Metanephros (tissue), 2 donors: ENCODE results near the gene CNST. TPM values are rescaled to one million over a fixed set of nuclear protein-coding genes. Genes with fewer than 3 reads are reported as not detected.

ENCODE experiments used
- small RNA-seq: library from RNA; depleted of rRNA; stranded (forward); fragments of <200 nt; gene quantifications from one replicate; pipeline ENCODE3, GENCODE V24; 2014; ENCODE audit warnings: low replicate concordance
- total RNA-seq: library from RNA; depleted of rRNA; stranded (reverse); fragments of >200 nt; gene quantifications from one replicate; pipeline ENCODE4 v1.2.3, GENCODE V29; 2014

Gene CNST, protein sequence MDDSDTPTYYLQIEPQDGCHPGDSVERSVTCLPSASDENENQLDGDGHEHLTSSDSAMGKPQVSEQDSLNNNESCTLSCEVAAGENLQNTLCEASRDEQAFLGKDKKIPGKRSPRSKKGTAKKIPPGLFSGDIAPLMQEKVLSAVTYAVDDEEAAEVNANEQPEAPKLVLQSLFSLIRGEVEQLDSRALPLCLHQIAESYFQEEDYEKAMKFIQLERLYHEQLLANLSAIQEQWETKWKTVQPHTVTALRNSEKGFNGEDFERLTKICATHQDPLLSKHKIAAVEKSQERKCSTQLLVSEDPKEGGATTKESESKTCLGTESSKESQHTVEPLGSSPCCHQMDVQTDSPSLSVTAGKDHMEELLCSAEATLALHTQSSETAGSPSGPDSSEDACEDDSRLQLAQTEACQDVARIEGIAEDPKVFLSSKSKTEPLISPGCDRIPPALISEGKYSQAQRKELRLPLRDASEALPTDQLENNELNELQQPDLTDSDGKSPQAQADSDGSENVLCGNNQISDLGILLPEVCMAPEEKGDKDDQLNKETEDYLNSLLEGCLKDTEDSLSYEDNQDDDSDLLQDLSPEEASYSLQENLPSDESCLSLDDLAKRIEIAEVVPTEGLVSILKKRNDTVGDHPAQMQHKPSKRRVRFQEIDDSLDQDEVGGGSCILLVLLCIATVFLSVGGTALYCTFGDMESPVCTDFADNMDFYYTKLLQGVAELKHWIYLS
- 22.9 TPM for total RNA-seq

GRCh38 chr1:246566128-246566812 lies at the start of gene CNST, which contains the start of gene TFB2M:
TSS of gene CNST (plus strand) at chr1:246566456. CDS start at chr1:246591563, 25,107 bp downstream.
TSS of gene TFB2M (minus strand) at chr1:246566261. CDS start at chr1:246566138, 123 bp downstream.

Small RNA genes within 50 kb of the gene (small RNA-seq; reads per million reads assigned to genes)
- not detected for gene AL356583.2
- gene AL591623.2: not detected

Other genes with a start within 250 kb of the CNST start
- 44.6 TPM for gene SMYD3, start 59.2 kb upstream of the CNST start, total RNA-seq
- gene TFB2M, start 195 bp upstream of the CNST start, total RNA-seq: 13.7 TPM
- gene SCCPDH, start 158.0 kb downstream of the CNST start, total RNA-seq: 41.6 TPM